Measurements from ENCODE around the gene RPS16. TPM values are rescaled to one million over a fixed set of nuclear protein-coding genes. Genes with fewer than 3 reads are reported as not detected.
A peak's percentile ranks its signal among the peaks of the same experiment; 100 is the strongest.

The RPS16 gene
- total and polyA plus RNA-seq, 9 of the 15 experiments (the other 6 are each of a cell fraction or from before 2014, with no cell fraction given), result 82.6 to 3,671 (median 2,204) TPM

GRCh38 chr19:39408392-39409207, 27.1 kb downstream of the RPS16 start (continued):
- TF ChIP-seq STAT6 (CRISPR knock-in tag; IDR thresholded peaks at IDR 0.05) (no peak), FOXM1 (IDR thresholded peaks at IDR 0.05; ENCODE audit: low read depth) (no peak), FOXM1 (CRISPR knock-in tag; IDR thresholded peaks at IDR 0.05; ENCODE audit: low read depth) (no peak), CCNT2 (IDR thresholded peaks at IDR 0.05; ENCODE audit: borderline replicate concordance, extremely low read depth, insufficient read length, low read depth, low read length) (no peak), CBX1 (IDR thresholded peaks at IDR 0.05; ENCODE audit: low read depth) (no peak), HDAC8 (tag; IDR thresholded peaks at IDR 0.05) (no peak), ZNF384 (IDR thresholded peaks at IDR 0.05; ENCODE audit: low read depth, low read length) (no peak), ZNF124 (CRISPR knock-in tag; IDR thresholded peaks at IDR 0.05) (no peak), TEAD1 (CRISPR knock-in tag; IDR thresholded peaks at IDR 0.05) (no peak), MITF (IDR thresholded peaks at IDR 0.05) (no peak), NR2F6 (CRISPR knock-in tag; IDR thresholded peaks at IDR 0.05) (no peak), POLR2G (IDR thresholded peaks at IDR 0.05; ENCODE audit: low read depth, low read length) (peak; percentile 67), CREM (IDR thresholded peaks at IDR 0.05; ENCODE audit: low read depth) (no peak), ZBTB9 (CRISPR knock-in tag; IDR thresholded peaks at IDR 0.05) (no peak), HMBOX1 (IDR thresholded peaks at IDR 0.05) (no peak), ZFP91 (CRISPR knock-in tag; IDR thresholded peaks at IDR 0.05) (no peak), ZNF212 (CRISPR knock-in tag; IDR thresholded peaks at IDR 0.05) (no peak), COPS2 (conservative IDR thresholded peaks at IDR 0.05) (no peak), ZBTB7A (IDR thresholded peaks at IDR 0.05; ENCODE audit: borderline replicate concordance, control insufficient read depth, low read depth, low read length) (peak; percentile 36; the same call in 1 of the 2 replicates), MAFK (IDR thresholded peaks at IDR 0.05; ENCODE audit: low read length) (no peak)

Measured in K562 (cell line).